HepG2 (cell line): Measurements from ENCODE around the gene FBF1. TPM values are rescaled to one million over a fixed set of nuclear protein-coding genes. Genes with fewer than 3 reads are reported as not detected.

Experiments used
- ATAC-seq: fragments of 200-7000 bp; cut with Tn5 transposase; 3 replicates; pipeline ENCODE4 v1.9.1; 2020; ENCODE audit warnings: mild to moderate bottlenecking, moderate library complexity
- BruUV-seq: library from RNA; stranded (reverse); fragments of 400-500 nt; replicated peaks from 2 replicates; lab custom pipeline; 2021; lab: Mats Ljungman, UMichigan
- CTCF ChIA-PET: fragments of 300-600 bp; formaldehyde crosslinking; extraction: SDS; loops from one replicate; lab custom pipeline; 2021; ENCODE audit warnings: low total read pairs, inconsistent platforms, low intra/inter-chr PET ratio; lab: Yijun Ruan, JAX
- POLR2A ChIA-PET: fragments of 350-600 bp; sonication (Branson Sonifier 250); formaldehyde crosslinking; loops from one replicate; lab custom pipeline; 2020; ENCODE audit warnings: antibody characterized with exemption, inconsistent platforms; lab: Yijun Ruan, JAX
- DNase-seq: peaks from one replicate; pipeline ENCODE4 v3.0.0-alpha.2; 2015; ENCODE audit warnings: low spot score
- FAIRE-seq: peaks from 3 replicates; lab custom pipeline; 2011; peaks lifted over from hg19 to GRCh38; lab: Jason Lieb, UNC
- H2AFZ ChIP-seq: one replicate; pipeline ENCODE4 v1.6.1; 2011; ENCODE audit warnings: low read length, inconsistent platforms
- H3K27ac ChIP-seq: fragments of 300-600 bp; 3 replicates; pipeline ENCODE4 v1.8.0; 2011; ENCODE audit warnings: mixed run types, mild to moderate bottlenecking, mixed read lengths, low read length, inconsistent platforms; ENCODE audit not compliant: insufficient read depth; ENCODE audit errors: extremely low read length
- H3K27me3 ChIP-seq, 2 experiments: fragments of 200-600 bp in 1 of 2; 2 replicates in 1 of 2; 3 replicates in 1 of 2; pipeline versions ENCODE4 v1.6.0 to v1.8.0; 2011; ENCODE audit warnings: low read length in 2 of 2, mild to moderate bottlenecking in 2 of 2, moderate library complexity in 2 of 2, inconsistent platforms in 1 of 2; ENCODE audit not compliant: insufficient read depth in 2 of 2, control insufficient read depth in 1 of 2
- H3K36me3 ChIP-seq, 2 experiments: fragments of 200-600 bp in 1 of 2; replicated peaks in 1 of 2; 2 replicates in 1 of 2; 3 replicates in 1 of 2; pipeline versions ENCODE4 v1.5.1 to v1.8.0; 2011; ENCODE audit warnings: low read length in 2 of 2, inconsistent platforms in 1 of 2; ENCODE audit not compliant: insufficient read depth in 2 of 2, control insufficient read depth in 1 of 2
- H3K4me1 ChIP-seq: 2 replicates; pipeline ENCODE4 v1.5.1; 2012; ENCODE audit warnings: low read length, inconsistent platforms; ENCODE audit not compliant: insufficient read depth
- H3K4me2 ChIP-seq: 2 replicates; pipeline ENCODE4 v1.6.0; 2011; ENCODE audit warnings: low read depth, low read length, inconsistent platforms
- H3K4me3 ChIP-seq, 3 experiments: fragments of 200-600 bp in 1 of 3; sonication (generic), shearing (Covaris generic) in 1 of 3; replicated peaks in 1 of 3; 2 replicates each; pipeline ENCODE4 v1.5.1; 2011 to 2016; ENCODE audit warnings: low read length in 3 of 3, inconsistent platforms in 2 of 3, low read depth in 2 of 3, mild to moderate bottlenecking in 2 of 3, control low read depth in 1 of 3, mixed read lengths in 1 of 3; ENCODE audit not compliant: insufficient read depth in 1 of 3
- H3K79me2 ChIP-seq: one replicate; pipeline ENCODE4 v1.6.1; 2011; ENCODE audit warnings: low read length, inconsistent platforms; ENCODE audit not compliant: insufficient read depth
- H3K9ac ChIP-seq: 2 replicates; pipeline ENCODE4 v1.6.0; 2011; ENCODE audit warnings: mild to moderate bottlenecking, low read depth, low read length, inconsistent platforms; ENCODE audit not compliant: insufficient read depth
- H3K9me3 ChIP-seq: 2 replicates; pipeline ENCODE4 v1.5.1; 2012; ENCODE audit warnings: mild to moderate bottlenecking, low read length
- H4K20me1 ChIP-seq: 2 replicates; pipeline ENCODE4 v1.6.0; 2011; ENCODE audit warnings: inconsistent platforms, mild to moderate bottlenecking, low read length, moderate library complexity; ENCODE audit not compliant: insufficient read depth
- KDM5B ChIP-seq: sonication (generic); formaldehyde crosslinking; IDR thresholded peaks from 2 replicates; pipeline ENCODE4 v1.4.0; 2020; ENCODE audit warnings: missing genetic modification reagents, mild to moderate bottlenecking, borderline replicate concordance
- SP140L ChIP-seq: sonication (generic); formaldehyde crosslinking; IDR thresholded peaks from 2 replicates; pipeline ENCODE4 v1.4.0; 2020; ENCODE audit warnings: missing genetic modification reagents, borderline replicate concordance
- TP53 ChIP-seq: sonication (generic); formaldehyde crosslinking; conservative IDR thresholded peaks from 2 replicates; pipeline ENCODE4 v1.4.0; 2020; ENCODE audit warnings: missing genetic modification reagents
- YEATS2 ChIP-seq: sonication (generic); formaldehyde crosslinking; IDR thresholded peaks from 2 replicates; pipeline ENCODE4 v1.4.0; 2020; ENCODE audit warnings: missing genetic modification reagents, borderline replicate concordance
- ZC3H13 ChIP-seq: sonication (generic); formaldehyde crosslinking; IDR thresholded peaks from 2 replicates; pipeline ENCODE4 v1.8.1; 2023; ENCODE audit warnings: mild to moderate bottlenecking, missing genetic modification reagents, moderate library complexity
- ZNF660 ChIP-seq: sonication (generic); formaldehyde crosslinking; IDR thresholded peaks from 2 replicates; pipeline ENCODE4 v1.5.1; 2020; ENCODE audit warnings: mild to moderate bottlenecking, low read depth, missing genetic modification reagents, borderline replicate concordance
- WGBS: methylation state at CpG from one replicate; pipeline ENCODE4 v1.1.6; 2017; ENCODE audit warnings: low lambda C conversion rate; 5-methylcytosine and 5-hydroxymethylcytosine counted together
- in situ Hi-C: cut with HindIII; loops from 2 replicates; pipeline ENCODE4 v1.10.0; 2017; ENCODE audit warnings: low pct_unique_long_range_greater_than_20kb; ENCODE audit not compliant: extremely low pct_ligation_motif_present
- intact Hi-C: fragments of 100-400 bp; cut with micrococcal nuclease; formaldehyde crosslinking; loops from one replicate; pipeline ENCODE4 v1.10.0; 2022; ENCODE audit not compliant: unreplicated experiment
- polyA plus RNA-seq, 8 experiments: library from polyadenylated mRNA; depleted of rRNA in 3 of 8; stranded (reverse) in 7 of 8; unstranded in 1 of 8; fragments of >200 nt; fragmentation: Illumina TruSeq in 4 of 8; extraction: Trizol in 4 of 8; gene quantifications; 2 replicates each; pipeline versions ENCODE4 v1.2.1 to v1.2.3, GENCODE V29; 2011 to 2016; ENCODE audit warnings: low read depth in 4 of 8, missing spikeins in 1 of 8, mixed read lengths in 1 of 8; ENCODE audit not compliant: insufficient read depth in 1 of 8
- total RNA-seq, 5 experiments: library from RNA; depleted of rRNA; stranded (reverse); fragments of >200 nt; fragmentation: Illumina TruSeq; extraction: Trizol; gene quantifications; 2 replicates each; pipeline ENCODE4 v1.2.3, GENCODE V29; 2016; ENCODE audit warnings: low read depth in 1 of 5
- TF ChIP-seq, protein P1 (sequence below): sonication (generic); formaldehyde crosslinking; IDR thresholded peaks from 2 replicates; pipeline ENCODE4 v1.5.0; 2020; ENCODE audit warnings: mild to moderate bottlenecking, missing genetic modification reagents, borderline replicate concordance
- TF ChIP-seq, protein P2 (sequence below), 2 experiments: sonication (generic) in 1 of 2; formaldehyde crosslinking in 1 of 2; IDR thresholded peaks; 2 replicates each; pipeline versions ENCODE4 v1.4.0 to v1.6.1; 2016 to 2020; ENCODE audit warnings: borderline replicate concordance in 1 of 2, low read depth in 1 of 2, mild to moderate bottlenecking in 1 of 2, missing genetic modification reagents in 1 of 2
- TF ChIP-seq, protein P3 (sequence below): sonication (generic); formaldehyde crosslinking; conservative IDR thresholded peaks from 2 replicates; pipeline ENCODE4 v1.4.0; 2020; ENCODE audit warnings: missing genetic modification reagents

Gene FBF1
- total and polyA plus RNA-seq, 2 of the 13 experiments (the other 11 are each of a cell fraction or from before 2014, with no cell fraction given): 2.4 to 8.1 TPM

DNA sequence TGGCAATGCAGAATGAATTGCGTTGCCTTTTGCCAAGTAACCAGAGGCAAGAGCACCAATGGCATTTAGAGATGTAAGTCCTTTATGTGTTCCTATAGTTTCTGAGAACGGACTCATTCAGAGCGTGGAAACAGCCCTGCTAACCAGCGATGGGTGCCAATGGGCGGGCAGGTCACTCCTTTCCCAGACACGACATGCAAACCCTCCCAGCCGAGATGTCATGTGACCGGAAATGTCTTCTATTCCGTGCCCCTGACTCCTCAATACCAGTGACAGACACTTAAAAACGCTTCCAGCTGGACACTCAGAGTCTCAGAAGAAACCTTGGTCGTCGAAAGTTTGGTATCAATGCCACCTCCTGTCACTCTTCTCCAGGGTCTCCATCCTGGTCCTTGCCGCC lies 3.2 kb downstream of the FBF1 start:
- Histone ChIP-seq H3K27me3 (no peaks in the 10 kb centered on the region; a peak in 1 of 5 replicates), H3K79me2 (no peaks in the 10 kb centered on the region), H3K4me3 (no peak overlapping the region), H3K27ac (no peak overlapping the region), H2AFZ (no peak overlapping the region), H3K4me2 (no peak overlapping the region), H4K20me1 (no peaks in the 10 kb centered on the region), H3K9ac (no peak overlapping the region), H3K36me3 (no peaks in the 10 kb centered on the region), H3K4me1 (peaks cover 27% of the 10 kb centered on the region), H3K9me3 (no peaks in the 10 kb centered on the region)
- FAIRE-seq: no peak
- no TSS peak for BruUV-seq
- ATAC-seq: no peak
- intact Hi-C loops (no loop called here), in situ Hi-C loops (no loop called here)
- ChIA-PET POLR2A (interaction anchor here (1.3 kb wide), 1 partner anchor 32 kb away, joined by 3 read pairs; no protein-coding TSS in a partner anchor), CTCF (no interaction called here)
- WGBS: 78% methylated on average over 13 of the region's 13 CpGs
- DNase-seq: no peak
- TF ChIP-seq TP53 (CRISPR knock-in tag): no peak
- TF ChIP-seq, protein P1, sequence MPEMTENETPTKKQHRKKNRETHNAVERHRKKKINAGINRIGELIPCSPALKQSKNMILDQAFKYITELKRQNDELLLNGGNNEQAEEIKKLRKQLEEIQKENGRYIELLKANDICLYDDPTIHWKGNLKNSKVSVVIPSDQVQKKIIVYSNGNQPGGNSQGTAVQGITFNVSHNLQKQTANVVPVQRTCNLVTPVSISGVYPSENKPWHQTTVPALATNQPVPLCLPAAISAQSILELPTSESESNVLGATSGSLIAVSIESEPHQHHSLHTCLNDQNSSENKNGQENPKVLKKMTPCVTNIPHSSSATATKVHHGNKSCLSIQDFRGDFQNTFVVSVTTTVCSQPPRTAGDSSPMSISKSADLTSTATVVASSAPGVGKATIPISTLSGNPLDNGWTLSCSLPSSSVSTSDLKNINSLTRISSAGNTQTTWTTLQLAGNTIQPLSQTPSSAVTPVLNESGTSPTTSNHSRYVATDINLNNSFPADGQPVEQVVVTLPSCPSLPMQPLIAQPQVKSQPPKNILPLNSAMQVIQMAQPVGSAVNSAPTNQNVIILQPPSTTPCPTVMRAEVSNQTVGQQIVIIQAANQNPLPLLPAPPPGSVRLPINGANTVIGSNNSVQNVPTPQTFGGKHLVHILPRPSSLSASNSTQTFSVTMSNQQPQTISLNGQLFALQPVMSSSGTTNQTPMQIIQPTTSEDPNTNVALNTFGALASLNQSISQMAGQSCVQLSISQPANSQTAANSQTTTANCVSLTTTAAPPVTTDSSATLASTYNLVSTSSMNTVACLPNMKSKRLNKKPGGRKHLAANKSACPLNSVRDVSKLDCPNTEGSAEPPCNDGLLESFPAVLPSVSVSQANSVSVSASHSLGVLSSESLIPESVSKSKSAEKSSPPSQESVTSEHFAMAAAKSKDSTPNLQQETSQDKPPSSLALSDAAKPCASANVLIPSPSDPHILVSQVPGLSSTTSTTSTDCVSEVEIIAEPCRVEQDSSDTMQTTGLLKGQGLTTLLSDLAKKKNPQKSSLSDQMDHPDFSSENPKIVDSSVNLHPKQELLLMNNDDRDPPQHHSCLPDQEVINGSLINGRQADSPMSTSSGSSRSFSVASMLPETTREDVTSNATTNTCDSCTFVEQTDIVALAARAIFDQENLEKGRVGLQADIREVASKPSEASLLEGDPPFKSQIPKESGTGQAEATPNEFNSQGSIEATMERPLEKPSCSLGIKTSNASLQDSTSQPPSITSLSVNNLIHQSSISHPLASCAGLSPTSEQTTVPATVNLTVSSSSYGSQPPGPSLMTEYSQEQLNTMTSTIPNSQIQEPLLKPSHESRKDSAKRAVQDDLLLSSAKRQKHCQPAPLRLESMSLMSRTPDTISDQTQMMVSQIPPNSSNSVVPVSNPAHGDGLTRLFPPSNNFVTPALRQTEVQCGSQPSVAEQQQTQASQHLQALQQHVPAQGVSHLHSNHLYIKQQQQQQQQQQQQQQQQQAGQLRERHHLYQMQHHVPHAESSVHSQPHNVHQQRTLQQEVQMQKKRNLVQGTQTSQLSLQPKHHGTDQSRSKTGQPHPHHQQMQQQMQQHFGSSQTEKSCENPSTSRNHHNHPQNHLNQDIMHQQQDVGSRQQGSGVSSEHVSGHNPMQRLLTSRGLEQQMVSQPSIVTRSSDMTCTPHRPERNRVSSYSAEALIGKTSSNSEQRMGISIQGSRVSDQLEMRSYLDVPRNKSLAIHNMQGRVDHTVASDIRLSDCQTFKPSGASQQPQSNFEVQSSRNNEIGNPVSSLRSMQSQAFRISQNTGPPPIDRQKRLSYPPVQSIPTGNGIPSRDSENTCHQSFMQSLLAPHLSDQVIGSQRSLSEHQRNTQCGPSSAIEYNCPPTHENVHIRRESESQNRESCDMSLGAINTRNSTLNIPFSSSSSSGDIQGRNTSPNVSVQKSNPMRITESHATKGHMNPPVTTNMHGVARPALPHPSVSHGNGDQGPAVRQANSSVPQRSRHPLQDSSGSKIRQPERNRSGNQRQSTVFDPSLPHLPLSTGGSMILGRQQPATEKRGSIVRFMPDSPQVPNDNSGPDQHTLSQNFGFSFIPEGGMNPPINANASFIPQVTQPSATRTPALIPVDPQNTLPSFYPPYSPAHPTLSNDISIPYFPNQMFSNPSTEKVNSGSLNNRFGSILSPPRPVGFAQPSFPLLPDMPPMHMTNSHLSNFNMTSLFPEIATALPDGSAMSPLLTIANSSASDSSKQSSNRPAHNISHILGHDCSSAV (CRISPR knock-in tag): no peak
- no peak for TF ChIP-seq YEATS2 (CRISPR knock-in tag)
- TF ChIP-seq KDM5B (CRISPR knock-in tag): no peak
- TF ChIP-seq, protein P2, sequence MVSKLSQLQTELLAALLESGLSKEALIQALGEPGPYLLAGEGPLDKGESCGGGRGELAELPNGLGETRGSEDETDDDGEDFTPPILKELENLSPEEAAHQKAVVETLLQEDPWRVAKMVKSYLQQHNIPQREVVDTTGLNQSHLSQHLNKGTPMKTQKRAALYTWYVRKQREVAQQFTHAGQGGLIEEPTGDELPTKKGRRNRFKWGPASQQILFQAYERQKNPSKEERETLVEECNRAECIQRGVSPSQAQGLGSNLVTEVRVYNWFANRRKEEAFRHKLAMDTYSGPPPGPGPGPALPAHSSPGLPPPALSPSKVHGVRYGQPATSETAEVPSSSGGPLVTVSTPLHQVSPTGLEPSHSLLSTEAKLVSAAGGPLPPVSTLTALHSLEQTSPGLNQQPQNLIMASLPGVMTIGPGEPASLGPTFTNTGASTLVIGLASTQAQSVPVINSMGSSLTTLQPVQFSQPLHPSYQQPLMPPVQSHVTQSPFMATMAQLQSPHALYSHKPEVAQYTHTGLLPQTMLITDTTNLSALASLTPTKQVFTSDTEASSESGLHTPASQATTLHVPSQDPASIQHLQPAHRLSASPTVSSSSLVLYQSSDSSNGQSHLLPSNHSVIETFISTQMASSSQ (IDR thresholded peaks at IDR 0.05; ENCODE audit: low read depth): no peak
- TF ChIP-seq, protein P2 (CRISPR knock-in tag; IDR thresholded peaks at IDR 0.05; ENCODE audit: borderline replicate concordance): no peak
- TF ChIP-seq ZNF660 (CRISPR knock-in tag): no peak
- TF ChIP-seq ZC3H13: no peak
- TF ChIP-seq, protein P3, sequence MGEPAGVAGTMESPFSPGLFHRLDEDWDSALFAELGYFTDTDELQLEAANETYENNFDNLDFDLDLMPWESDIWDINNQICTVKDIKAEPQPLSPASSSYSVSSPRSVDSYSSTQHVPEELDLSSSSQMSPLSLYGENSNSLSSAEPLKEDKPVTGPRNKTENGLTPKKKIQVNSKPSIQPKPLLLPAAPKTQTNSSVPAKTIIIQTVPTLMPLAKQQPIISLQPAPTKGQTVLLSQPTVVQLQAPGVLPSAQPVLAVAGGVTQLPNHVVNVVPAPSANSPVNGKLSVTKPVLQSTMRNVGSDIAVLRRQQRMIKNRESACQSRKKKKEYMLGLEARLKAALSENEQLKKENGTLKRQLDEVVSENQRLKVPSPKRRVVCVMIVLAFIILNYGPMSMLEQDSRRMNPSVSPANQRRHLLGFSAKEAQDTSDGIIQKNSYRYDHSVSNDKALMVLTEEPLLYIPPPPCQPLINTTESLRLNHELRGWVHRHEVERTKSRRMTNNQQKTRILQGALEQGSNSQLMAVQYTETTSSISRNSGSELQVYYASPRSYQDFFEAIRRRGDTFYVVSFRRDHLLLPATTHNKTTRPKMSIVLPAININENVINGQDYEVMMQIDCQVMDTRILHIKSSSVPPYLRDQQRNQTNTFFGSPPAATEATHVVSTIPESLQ (CRISPR knock-in tag): no peak
- no peak for TF ChIP-seq SP140L (CRISPR knock-in tag)
